OCI-LY3 (cell line): ENCODE results near the gene PTPRM.

Experiments used
- EZH2phosphoT487 ChIP-seq: fragments of 200-600 bp; shearing (Covaris generic); IDR thresholded peaks from 2 replicates; pipeline ENCODE4 v1.6.1; 2018; ENCODE audit warnings: antibody characterized with exemption, mixed run types, low read depth
- TF ChIP-seq, protein P1 (sequence below): fragments of 200-600, 300-600 bp; sonication (generic); IDR thresholded peaks from 2 replicates; pipeline ENCODE4 v1.5.1; 2014; ENCODE audit warnings: antibody characterized with exemption, low read length, low read depth

DNA sequence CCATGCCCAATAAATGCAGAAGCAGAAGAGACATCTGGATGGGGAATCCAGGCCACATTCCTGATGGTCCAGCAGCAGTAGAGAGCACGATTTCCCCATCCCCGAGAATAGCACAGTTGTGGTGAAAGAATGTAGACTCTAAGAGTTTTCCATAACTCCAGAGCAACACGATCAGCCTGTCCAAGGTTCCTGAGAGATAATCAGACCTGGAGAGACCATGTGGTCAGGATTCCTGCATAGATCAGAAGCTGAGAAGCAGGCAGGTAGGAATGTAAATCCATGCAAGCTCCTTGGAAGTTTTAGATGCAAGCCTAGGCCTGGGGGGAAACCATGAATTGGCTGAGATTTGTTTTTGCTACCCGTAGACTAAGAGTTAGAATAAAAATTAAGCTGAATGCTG, 34.2 kb upstream of the PTPRM start:
- TF ChIP-seq EZH2phosphoT487 = no peak
- TF ChIP-seq, protein P1, sequence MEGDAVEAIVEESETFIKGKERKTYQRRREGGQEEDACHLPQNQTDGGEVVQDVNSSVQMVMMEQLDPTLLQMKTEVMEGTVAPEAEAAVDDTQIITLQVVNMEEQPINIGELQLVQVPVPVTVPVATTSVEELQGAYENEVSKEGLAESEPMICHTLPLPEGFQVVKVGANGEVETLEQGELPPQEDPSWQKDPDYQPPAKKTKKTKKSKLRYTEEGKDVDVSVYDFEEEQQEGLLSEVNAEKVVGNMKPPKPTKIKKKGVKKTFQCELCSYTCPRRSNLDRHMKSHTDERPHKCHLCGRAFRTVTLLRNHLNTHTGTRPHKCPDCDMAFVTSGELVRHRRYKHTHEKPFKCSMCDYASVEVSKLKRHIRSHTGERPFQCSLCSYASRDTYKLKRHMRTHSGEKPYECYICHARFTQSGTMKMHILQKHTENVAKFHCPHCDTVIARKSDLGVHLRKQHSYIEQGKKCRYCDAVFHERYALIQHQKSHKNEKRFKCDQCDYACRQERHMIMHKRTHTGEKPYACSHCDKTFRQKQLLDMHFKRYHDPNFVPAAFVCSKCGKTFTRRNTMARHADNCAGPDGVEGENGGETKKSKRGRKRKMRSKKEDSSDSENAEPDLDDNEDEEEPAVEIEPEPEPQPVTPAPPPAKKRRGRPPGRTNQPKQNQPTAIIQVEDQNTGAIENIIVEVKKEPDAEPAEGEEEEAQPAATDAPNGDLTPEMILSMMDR = no peak
